Body of pancreas (tissue), 4 donors: ENCODE measurements around the gene HELZ2.

ENCODE experiments used
- CTCF ChIP-seq, 7 experiments: fragments of 450-650 bp in 4 of 7; fragments of 200-600 bp in 3 of 7; sonication (generic) in 3 of 7; IDR thresholded peaks; one replicate each; pipeline ENCODE4 v1.5.1; 2016 to 2019; ENCODE audit warnings: antibody characterized with exemption in 7 of 7
- POLR2A ChIP-seq, 3 donors: fragments of 450-650 bp; IDR thresholded peaks; one replicate each; pipeline ENCODE4 v1.6.1; 2016; ENCODE audit warnings: antibody characterized with exemption in 3 of 3, mild to moderate bottlenecking in 2 of 3

DNA sequence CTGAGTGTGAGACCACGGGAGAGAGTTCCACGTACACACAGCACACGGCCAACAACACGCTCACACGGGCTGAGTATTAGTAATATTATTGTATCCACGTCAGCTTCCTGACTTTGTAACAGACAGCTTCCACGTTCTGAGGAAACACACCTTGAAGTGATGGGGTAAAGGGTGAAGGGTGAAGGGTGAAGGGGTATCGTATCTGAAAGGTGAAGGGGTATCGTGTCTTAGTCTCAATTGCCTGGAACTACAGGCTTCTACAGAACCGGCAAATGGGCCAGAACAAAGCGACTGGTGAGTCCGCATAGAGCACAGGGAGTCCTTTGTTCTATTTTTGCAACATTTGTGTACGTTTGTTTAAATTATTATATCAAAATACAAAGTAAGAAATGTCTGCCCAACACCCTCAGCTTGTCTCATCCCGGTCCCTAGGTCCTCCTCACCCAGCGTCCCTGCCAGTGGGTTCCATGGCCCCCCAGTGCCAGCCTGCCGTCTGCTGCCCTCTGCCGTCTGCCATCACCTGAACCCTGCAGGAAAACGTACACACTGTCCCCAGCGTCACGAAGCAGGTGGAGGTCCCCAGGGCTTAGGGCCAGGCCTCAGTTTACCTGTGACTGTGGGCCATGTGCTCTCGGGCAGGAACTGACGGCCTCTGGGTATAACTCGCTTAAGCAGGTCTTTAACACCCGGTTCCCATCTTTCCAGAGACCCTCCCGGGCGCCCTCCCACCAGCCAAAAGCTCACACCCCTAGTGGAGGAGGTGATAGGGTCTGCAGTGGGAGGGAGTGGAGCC is 4.4 kb upstream of the HELZ2 start:
- TF ChIP-seq CTCF (IDR thresholded peaks at IDR 0.05), result peak in 1 of 7 experiments; percentile 5
- no peak for TF ChIP-seq POLR2A (IDR thresholded peaks at IDR 0.05)
